A549 (cell line): ENCODE results near the gene OR5D16.

Experiments
- CTCF ChIP-seq: fragments of >200 bp; sonication (Bioruptor Twin); formaldehyde crosslinking; IDR thresholded peaks from 3 replicates; pipeline ENCODE4 v1.5.1; 2016
- EHMT2 ChIP-seq: fragments of 200-600 bp; sonication (generic); IDR thresholded peaks from 2 replicates; pipeline ENCODE4 v1.6.1; 2016; ENCODE audit warnings: antibody characterized with exemption, low read depth, mild to moderate bottlenecking, moderate library complexity
- EP300 ChIP-seq, 2 experiments: fragments of >200 bp; sonication (Bioruptor Twin); formaldehyde crosslinking; IDR thresholded peaks; 2 replicates in 1 of 2; 3 replicates in 1 of 2; pipeline ENCODE4 v1.6.1; 2016 to 2017
- HDAC2 ChIP-seq: fragments of 200-600 bp; sonication (generic); IDR thresholded peaks from 2 replicates; pipeline ENCODE4 v1.6.1; 2016
- HMGXB4 ChIP-seq: fragments of 250-450 bp; sonication (Bioruptor Pico); IDR thresholded peaks from 2 replicates; pipeline ENCODE4 v1.5.0; 2021; ENCODE audit warnings: mild to moderate bottlenecking, moderate library complexity, borderline replicate concordance
- HOXA7 ChIP-seq: fragments of 250-450 bp; sonication (Bioruptor Pico); IDR thresholded peaks from 2 replicates; pipeline ENCODE4 v1.5.0; 2020; ENCODE audit warnings: mild to moderate bottlenecking, moderate library complexity
- JUN ChIP-seq, 2 experiments: fragments of >200 bp; sonication (Bioruptor Twin); formaldehyde crosslinking; IDR thresholded peaks; 2 replicates in 1 of 2; 3 replicates in 1 of 2; pipeline ENCODE4 v1.6.1; 2016 to 2017
- MAFK ChIP-seq: fragments of 450-650 bp; IDR thresholded peaks from 2 replicates; pipeline ENCODE4 v1.6.1; 2014; ENCODE audit not compliant: partially characterized antibody
- MAX ChIP-seq: IDR thresholded peaks from 2 replicates; pipeline ENCODE4 v1.6.1; 2012
- MYC ChIP-seq: IDR thresholded peaks from 2 replicates; pipeline ENCODE4 v1.6.1; 2012; ENCODE audit warnings: mild to moderate bottlenecking, inconsistent platforms, low read length, improper control_type of control experiment, borderline replicate concordance
- NR3C1 ChIP-seq: fragments of >200 bp; sonication (Bioruptor Twin); formaldehyde crosslinking; IDR thresholded peaks from 3 replicates; pipeline ENCODE4 v1.6.1; 2017
- RAD21 ChIP-seq, 2 experiments: fragments of >200 bp in 1 of 2; sonication (Bioruptor Twin) in 1 of 2; formaldehyde crosslinking in 1 of 2; IDR thresholded peaks in 1 of 2; conservative IDR thresholded peaks in 1 of 2; 2 replicates in 1 of 2; 3 replicates in 1 of 2; pipeline ENCODE4 v1.6.1; 2012 to 2018; ENCODE audit warnings: inconsistent platforms in 1 of 2
- REST ChIP-seq: fragments of 200-600 bp; sonication (generic); IDR thresholded peaks from 2 replicates; pipeline ENCODE4 v1.6.1; 2016; ENCODE audit warnings: antibody characterized with exemption, mild to moderate bottlenecking, moderate library complexity
- TP53 ChIP-seq: fragments of 250-450 bp; sonication (Bioruptor Pico); IDR thresholded peaks from 2 replicates; pipeline ENCODE4 v1.5.0; 2021; ENCODE audit warnings: mild to moderate bottlenecking, moderate library complexity

GRCh38 chr11:55838452-55838851, at the start of gene OR5D16:
- TF ChIP-seq CTCF (no peak), REST (no peak), TP53 (CRISPR knock-in tag) (no peak), NR3C1 (no peak), MYC (no peak), RAD21 (conservative IDR thresholded peaks at IDR 0.05 in 1 of 2, IDR thresholded peaks at IDR 0.05 in 1 of 2) (no peak), JUN (IDR thresholded peaks at IDR 0.05) (no peak), EP300 (IDR thresholded peaks at IDR 0.05) (no peak), MAFK (no peak), EHMT2 (no peak), MAX (no peak), HDAC2 (no peak), HOXA7 (CRISPR knock-in tag) (no peak), HMGXB4 (CRISPR knock-in tag) (no peak)
